GM18873 (cell line): ENCODE results near the gene ZNF627.
"Not testable (repeated sequence)": the region's sequence is repeated elsewhere in the genome, so short reads cannot be mapped to it uniquely, and the experiment has no call there.

Experiments used
- ATAC-seq: cut with Tn5 transposase; IDR thresholded peaks from one replicate; pipeline ENCODE4 v1.9.1; 2021; ENCODE audit warnings: mild to moderate bottlenecking, moderate library complexity, moderate number of reproducible peaks; ENCODE audit not compliant: unreplicated experiment, low FRiP score

Gene ZNF627

GRCh38 chr19:11620553-11620952 lies 23.3 kb downstream of the ZNF627 start:
- no peak for ATAC-seq

DNA sequence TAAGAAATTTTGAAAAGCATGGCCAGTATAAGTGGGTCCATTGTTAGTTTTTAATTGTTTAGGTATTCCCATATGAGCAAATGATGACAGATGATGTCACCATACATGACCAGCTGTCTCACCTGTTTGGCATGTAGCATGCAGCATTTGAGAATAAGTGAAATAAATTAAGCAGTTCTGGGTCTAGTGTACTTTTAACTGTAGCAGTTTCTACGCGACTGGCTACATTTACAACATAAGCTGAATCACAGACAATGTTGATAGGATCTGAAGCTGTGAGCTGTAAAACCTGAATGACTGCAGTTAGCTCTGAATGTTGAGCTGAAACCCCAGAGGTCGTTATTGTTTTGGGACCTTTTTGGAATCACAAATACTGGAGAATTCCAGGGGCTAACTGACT lies 25.1 kb downstream of the ZNF627 start:
- not testable (repeated sequence) for ATAC-seq

GRCh38 chr19:11624069-11624463 lies 26.8 kb downstream of the ZNF627 start:
- no peak for ATAC-seq

GRCh38 chr19:11626252-11626651 lies 29.0 kb downstream of the ZNF627 start:
- ATAC-seq: no peak

- no peak for ATAC-seq
These were observed 35.9 kb downstream of the ZNF627 start for GRCh38 chr19:11633223-11633622.

DNA sequence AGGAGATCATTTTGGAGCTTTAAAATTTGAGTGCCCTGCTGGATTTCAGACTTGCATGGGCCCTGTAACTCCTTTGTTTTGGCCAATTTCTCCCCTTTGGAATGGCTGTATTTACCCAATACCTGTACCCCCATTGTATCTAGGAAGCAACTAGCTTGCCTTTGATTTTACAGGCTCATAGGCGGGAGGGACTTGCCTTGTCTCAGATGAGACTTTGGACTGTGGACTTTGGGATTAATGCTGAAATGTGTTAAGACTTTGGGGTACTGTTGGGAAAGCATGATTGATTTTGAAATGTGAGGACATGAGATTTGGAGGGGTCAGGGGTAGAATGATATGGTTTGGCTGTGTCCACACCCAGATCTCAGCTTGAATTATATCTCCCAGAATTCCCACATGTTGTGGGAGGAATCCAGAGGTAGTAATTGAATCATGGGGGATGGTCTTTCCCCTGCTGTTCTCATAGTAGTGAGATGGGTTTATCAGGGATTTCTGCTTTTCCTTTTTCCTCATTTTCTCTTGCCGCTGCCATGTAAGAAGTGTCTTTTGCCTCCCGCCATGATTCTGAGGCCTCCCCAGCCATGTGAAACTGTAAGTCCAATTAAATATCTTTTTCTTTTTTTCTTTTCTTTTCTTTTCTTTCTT lies 36.9 kb downstream of the ZNF627 start:
- ATAC-seq: not testable (repeated sequence)

GRCh38 chr19:11639245-11639601 lies 41.9 kb downstream of the ZNF627 start:
- no peak for ATAC-seq

- ATAC-seq: no peak
These were observed 42.6 kb downstream of the ZNF627 start for GRCh38 chr19:11639602-11640471.

DNA sequence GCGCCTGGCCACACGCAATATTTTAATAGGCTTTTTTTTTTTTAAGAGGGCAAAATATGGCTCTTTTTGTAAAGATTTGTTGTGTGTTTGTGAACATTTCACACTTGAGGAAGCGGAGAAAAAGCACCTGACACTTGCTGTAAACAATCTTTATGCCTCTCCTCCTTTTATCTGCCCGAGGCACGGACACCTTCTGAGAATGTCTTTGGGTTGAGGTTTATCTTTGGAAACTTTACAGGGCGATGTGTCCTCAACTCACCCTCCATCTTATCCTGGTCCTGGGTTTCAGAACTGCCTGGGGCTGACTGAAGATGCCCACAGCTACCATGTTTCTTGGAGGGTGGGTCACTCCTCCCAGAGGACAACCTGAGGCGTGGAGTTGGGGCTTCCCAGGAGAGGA lies 44.0 kb downstream of the ZNF627 start:
- ATAC-seq: no peak

DNA sequence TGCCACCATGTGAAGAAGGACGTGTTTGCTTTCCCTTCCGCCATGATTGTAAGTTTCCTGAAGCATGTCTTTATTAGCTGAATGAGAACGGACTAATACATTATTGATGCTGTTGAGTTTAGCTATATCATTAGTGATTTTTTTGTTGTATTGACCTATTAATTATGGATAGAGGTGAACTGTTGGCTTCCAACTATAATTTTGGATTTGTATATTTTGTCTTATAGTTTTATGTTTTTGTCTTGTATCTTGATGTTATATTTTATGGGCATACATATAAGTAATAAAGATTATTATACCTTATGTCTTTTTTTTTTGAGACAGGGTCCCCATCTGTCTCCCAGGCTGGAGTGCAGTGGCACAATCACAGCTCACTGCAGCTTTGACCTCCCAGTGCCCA lies 45.6 kb downstream of the ZNF627 start:
- ATAC-seq: no peak

DNA sequence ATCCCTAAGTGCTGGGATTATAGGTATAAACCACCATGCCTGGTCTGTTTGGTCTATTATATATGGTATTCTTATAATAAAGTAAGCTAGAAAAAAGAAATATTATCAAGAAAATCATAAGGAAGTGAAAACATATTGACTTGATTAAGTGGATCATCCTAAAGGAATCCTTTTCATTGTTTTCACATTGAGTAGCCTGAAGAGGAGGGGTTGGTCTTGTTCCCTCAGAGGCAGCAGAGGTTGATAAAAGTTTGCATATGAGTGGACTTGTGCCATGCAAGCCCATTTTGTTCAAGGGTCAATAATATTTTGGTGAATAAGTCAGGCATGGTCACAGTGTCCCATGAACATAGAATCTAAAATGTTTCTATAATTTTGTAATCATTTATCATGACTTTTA lies 52.7 kb downstream of the ZNF627 start:
- no peak for ATAC-seq

DNA sequence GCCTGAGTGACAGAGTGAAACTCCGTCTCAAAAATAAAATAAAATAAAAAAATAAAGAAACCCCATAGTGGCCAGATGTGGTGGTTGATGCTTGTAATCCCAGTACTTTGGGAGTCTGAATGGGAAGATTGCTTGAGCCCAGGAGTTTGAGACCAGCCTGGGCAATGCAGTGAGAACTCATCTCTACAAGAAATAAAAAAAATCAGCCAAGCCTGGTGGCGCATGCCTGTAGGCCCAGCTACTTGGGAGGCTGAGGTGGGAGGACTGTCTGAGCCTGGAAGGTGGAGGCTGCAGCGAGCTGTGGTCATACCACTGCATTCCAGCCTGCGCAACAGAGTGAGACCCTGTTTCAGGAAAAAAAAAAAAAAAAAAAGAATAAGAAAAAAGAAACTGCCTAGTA lies 53.8 kb downstream of the ZNF627 start:
- no peak for ATAC-seq

- no peak for ATAC-seq
These were observed 54.8 kb downstream of the ZNF627 start for GRCh38 chr19:11652056-11652455.

GRCh38 chr19:11652492-11652891 lies 55.2 kb downstream of the ZNF627 start:
- no peak for ATAC-seq

DNA sequence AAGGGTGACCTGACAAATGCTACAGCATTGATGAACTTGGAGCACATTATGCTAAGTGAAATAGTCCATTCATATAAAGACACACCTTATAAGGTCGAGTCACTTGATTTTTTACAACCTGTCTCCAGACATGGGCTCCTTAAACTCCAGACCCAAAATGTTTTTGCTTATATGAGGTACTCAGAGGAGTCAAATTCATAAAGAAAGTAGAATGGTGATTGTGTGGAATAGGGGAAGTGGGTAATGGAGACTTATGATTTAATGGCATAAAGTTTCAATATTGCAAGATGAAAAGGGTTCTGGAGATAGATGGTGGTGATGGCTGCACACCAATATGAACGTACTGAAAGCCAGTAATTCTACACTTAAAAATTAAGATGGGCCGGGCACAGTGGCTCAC lies 59.3 kb downstream of the ZNF627 start:
- no peak for ATAC-seq

DNA sequence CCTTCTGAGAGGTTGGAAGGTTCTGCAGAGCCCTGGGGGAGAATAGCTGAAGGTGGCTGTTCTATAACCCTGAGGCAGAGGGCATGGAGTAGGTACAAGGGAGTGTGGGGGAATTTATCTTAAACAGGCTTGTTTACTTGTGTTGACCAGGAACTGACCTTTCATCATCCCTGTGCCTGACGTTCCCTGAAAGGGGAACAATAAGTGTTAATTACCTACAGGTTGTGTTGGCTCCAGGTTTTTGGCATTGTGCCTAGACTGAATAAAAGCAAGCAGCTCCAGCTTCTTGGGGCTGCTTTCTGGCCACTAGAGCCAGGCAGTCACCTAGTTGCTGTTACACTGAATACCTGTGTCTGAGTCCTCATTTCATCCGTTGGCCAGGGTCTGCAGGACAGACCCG lies 60.0 kb downstream of the ZNF627 start:
- no peak for ATAC-seq

DNA sequence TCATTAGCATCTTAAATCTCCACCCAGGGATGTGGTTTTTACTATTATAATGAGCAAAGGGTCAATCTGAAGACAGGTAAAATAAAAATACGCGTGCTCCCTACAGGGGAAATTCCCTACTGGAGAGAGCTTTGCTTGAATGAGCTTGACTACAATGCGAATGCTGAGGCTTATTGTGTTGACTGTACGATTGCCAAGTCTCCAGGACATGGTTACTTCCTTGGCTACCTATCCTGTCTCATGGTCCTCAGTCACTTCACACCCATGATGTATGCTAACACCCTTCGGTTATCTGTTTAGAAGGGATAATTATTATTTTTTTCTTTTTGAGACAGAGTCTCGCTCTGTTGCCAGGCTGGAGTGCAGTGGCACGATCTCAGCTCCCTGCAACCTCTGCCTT lies 61.7 kb downstream of the ZNF627 start:
- no peak for ATAC-seq

GRCh38 chr19:11659612-11660011 lies 62.3 kb downstream of the ZNF627 start:
- ATAC-seq: no peak

GRCh38 chr19:11662278-11662677 lies 65.0 kb downstream of the ZNF627 start:
- no peak for ATAC-seq

DNA sequence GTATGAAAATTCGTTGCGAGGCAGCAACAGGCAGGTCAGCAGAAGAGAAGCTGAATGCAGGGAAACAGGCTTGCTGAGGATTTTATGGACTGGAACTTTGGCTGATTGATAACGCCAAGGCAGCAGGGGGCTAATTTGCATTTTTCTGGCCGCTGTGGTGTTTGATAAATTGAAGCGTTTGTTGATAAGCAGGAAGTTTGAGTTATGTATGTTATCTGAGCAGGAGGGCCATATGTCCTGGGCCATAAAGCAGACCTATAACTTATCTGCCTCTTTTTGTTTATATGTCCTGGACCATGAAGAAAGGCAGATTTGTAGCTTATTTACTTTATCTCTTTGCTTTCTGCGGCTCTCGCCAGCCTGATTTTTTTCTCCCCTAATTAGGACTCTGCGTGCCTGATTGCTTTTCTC lies 65.9 kb downstream of the ZNF627 start:
- ATAC-seq: no peak
